Measurements from ENCODE around the gene APH1B.

- TF ChIP-seq CTCF (IDR thresholded peaks at IDR 0.05; ENCODE audit: low read depth, low read length, missing input control) (no peak), YY1 (IDR thresholded peaks at IDR 0.05) (no peak), SP1 (IDR thresholded peaks at IDR 0.05) (no peak), RXRA (IDR thresholded peaks at IDR 0.05) (no peak), REST (IDR thresholded peaks at IDR 0.05) (no peak), TAF1 (conservative IDR thresholded peaks at IDR 0.05) (no peak), JUND (IDR thresholded peaks at IDR 0.05) (no peak), EGR1 (IDR thresholded peaks at IDR 0.05; ENCODE audit: low read depth in 2 of 2) (no peak), MAX (IDR thresholded peaks at IDR 0.05) (no peak), ATF3 (IDR thresholded peaks at IDR 0.05) (no peak), RAD21 (IDR thresholded peaks at IDR 0.05) (no peak), HNF4A (conservative IDR thresholded peaks at IDR 0.05) (no peak), ZBTB33 (IDR thresholded peaks at IDR 0.05) (no peak)
These were observed 23.7 kb downstream of the APH1B start for GRCh38 chr15:63301088-63301487.
